AG09309 (cell line): ENCODE measurements around the gene SNX24.
"Not testable (repeated sequence)": the region's sequence is repeated elsewhere in the genome, so short reads cannot be mapped to it uniquely, and the experiment has no call there.

ENCODE experiments used
- DNase-seq: peaks from one replicate; pipeline ENCODE4 v3.0.0-alpha.2; 2010; ENCODE audit warnings: low read depth
- H3K4me3 ChIP-seq: 2 replicates; pipeline ENCODE4 v1.5.1; 2011; ENCODE audit warnings: mild to moderate bottlenecking, low read depth, low read length, moderate library complexity; ENCODE audit not compliant: control insufficient read depth
- TF ChIP-seq, protein P1 (sequence below): IDR thresholded peaks from 2 replicates; pipeline ENCODE4 v1.5.1; 2011; ENCODE audit warnings: mild to moderate bottlenecking, low read depth, low read length, inconsistent platforms; ENCODE audit not compliant: insufficient read depth, control insufficient read depth; ENCODE audit errors: missing control alignments

Gene SNX24

DNA sequence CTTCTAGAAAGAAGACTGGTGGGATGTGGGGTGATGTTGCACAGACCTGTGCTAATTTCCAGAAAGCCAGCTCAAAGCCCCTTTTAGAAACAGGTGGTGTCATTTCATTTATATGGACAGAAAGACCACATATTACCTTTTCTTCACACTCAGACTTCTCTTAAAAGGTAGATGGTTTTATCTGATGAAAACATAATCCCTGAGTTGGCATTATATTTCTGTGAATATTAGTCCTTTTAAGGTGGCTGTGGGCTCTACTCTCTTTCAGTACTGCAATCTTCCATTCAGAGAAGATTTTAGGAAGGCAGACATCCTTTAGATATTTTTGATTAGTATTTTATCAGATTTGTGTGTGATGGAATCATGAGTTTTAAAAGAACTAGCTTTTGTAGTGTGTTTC is 117.9 kb downstream of the SNX24 start:
- no peak overlapping the region for H3K4me3 ChIP-seq
- DNase-seq = no peak
- TF ChIP-seq, protein P1, sequence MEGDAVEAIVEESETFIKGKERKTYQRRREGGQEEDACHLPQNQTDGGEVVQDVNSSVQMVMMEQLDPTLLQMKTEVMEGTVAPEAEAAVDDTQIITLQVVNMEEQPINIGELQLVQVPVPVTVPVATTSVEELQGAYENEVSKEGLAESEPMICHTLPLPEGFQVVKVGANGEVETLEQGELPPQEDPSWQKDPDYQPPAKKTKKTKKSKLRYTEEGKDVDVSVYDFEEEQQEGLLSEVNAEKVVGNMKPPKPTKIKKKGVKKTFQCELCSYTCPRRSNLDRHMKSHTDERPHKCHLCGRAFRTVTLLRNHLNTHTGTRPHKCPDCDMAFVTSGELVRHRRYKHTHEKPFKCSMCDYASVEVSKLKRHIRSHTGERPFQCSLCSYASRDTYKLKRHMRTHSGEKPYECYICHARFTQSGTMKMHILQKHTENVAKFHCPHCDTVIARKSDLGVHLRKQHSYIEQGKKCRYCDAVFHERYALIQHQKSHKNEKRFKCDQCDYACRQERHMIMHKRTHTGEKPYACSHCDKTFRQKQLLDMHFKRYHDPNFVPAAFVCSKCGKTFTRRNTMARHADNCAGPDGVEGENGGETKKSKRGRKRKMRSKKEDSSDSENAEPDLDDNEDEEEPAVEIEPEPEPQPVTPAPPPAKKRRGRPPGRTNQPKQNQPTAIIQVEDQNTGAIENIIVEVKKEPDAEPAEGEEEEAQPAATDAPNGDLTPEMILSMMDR = no peak

DNA sequence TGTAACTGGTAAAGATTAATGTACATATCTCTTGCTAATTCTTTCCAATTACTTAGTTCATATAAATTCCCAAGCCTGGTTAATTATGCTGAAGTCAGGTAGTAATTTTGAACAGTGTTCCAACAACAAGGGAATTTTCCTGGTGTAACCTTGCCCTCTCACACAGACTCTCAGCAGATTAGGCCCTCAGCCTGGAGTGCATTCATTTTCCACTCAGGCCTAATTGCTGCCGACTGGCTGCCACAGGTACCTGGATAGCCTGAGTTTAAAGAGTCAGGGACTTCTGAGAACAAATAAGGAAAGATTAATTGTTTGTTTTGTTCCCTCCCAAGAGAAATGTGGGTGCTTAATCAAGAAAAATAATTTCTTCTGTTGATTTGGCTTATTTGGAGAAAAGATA is 119.7 kb downstream of the SNX24 start:
- DNase-seq = no peak
- no peak overlapping the region for H3K4me3 ChIP-seq
- TF ChIP-seq, protein P1 = no peak

GRCh38 chr5:122967085-122967484 is 121.7 kb downstream of the SNX24 start:
- TF ChIP-seq, protein P1 = no peak
- H3K4me3 ChIP-seq = no peak overlapping the region
- no peak for DNase-seq

DNA sequence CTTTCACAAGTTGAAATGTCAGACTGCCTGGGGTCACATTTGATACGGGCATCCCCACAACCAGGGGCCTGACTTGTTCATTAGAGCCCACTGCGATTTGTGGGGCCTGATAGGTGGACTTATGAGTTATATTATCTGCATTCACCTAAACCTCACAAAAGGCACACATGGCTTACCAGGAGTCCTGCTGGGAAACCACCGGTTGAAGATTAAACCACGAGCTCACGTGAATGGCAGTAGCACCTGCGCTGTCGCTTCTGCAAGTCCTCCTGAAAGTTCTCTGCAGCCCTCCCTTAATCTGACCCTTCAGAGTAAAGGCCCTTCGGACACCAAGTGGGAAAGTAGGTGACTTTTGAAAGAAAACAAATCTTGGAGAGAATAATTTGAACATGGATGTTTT is 122.2 kb downstream of the SNX24 start:
- no peak overlapping the region for H3K4me3 ChIP-seq
- TF ChIP-seq, protein P1 = no peak
- DNase-seq = no peak

GRCh38 chr5:122968056-122968455 is 122.6 kb downstream of the SNX24 start:
- DNase-seq, H3K4me3 ChIP-seq: not testable (repeated sequence)

GRCh38 chr5:122971333-122971732 is 125.9 kb downstream of the SNX24 start:
- no peak for DNase-seq
- TF ChIP-seq, protein P1 = no peak
- no peak overlapping the region for H3K4me3 ChIP-seq

DNA sequence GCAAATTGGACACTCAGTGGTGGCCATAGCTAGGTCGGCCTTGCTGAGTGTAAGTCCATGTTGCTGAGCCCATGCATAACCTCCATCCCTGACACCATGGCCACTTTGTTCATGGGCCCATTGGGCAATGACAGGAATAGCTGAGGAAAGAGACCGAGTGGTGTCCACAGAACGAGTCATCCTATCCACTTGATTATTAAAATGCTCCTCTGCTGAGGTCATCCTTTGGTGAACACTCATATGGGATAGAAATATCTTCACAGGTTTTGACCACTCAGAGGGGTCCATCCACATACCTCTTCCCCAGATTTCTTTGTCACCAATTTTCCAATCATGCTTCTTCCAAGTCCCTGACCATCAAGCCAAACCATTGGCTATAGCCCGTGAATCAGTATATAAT is 127.5 kb downstream of the SNX24 start:
- H3K4me3 ChIP-seq = no peak overlapping the region
- TF ChIP-seq, protein P1 = no peak
- DNase-seq = no peak

DNA sequence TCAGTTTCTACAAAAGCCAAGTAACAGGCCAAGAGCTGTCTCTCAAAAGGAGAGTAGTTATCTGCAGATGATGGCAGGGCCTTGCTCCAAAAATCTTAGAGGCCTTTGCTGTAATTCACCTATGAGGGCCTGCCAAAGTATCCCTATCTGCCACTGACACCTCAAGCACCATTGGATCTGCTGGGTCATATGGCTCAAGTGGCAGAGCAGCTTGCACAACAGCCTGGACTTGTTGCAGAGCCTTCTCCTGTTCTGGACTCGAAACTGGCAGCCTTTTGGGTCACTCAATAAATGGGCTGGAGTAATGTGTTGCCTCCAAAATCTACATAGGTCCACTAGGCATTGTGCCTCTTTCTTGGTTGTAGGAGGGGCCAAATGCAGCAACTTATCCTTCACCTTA is 128.3 kb downstream of the SNX24 start:
- not testable (repeated sequence) for DNase-seq, H3K4me3 ChIP-seq

- not testable (repeated sequence) for H3K4me3 ChIP-seq, DNase-seq
These were observed 128.8 kb downstream of the SNX24 start for GRCh38 chr5:122974251-122974650.
